Bone marrow (tissue), 2 donors: ENCODE measurements around the gene IDUA.
"Not testable (repeated sequence)": the region's sequence is repeated elsewhere in the genome, so short reads cannot be mapped to it uniquely, and the experiment has no call there.

Source experiments
- DNase-seq, 2 donors: peaks; one replicate each; lab custom pipeline; 2025; lab: John Stamatoyannopoulos, UW

Gene IDUA

GRCh38 chr4:1046581-1047011 is 59.8 kb downstream of the IDUA start:
- not testable (repeated sequence) for DNase-seq

- DNase-seq, result no peak
Observed at GRCh38 chr4:1047106-1047975, 60.5 kb downstream of the IDUA start.

- no peak for DNase-seq
Observed at GRCh38 chr4:1047976-1048772, 61.3 kb downstream of the IDUA start.

- DNase-seq, result peak in 1 of 2 donors; percentile 34
Observed at GRCh38 chr4:1048773-1049590, 62.1 kb downstream of the IDUA start.

GRCh38 chr4:1049591-1049905 is 62.7 kb downstream of the IDUA start:
- DNase-seq, result no peak

- no peak for DNase-seq
Observed at GRCh38 chr4:1050486-1051213, 63.8 kb downstream of the IDUA start.

- DNase-seq, result no peak
Observed at GRCh38 chr4:1051472-1051871, 64.6 kb downstream of the IDUA start.

- DNase-seq, result no peak
Observed at GRCh38 chr4:1052231-1052671, 65.4 kb downstream of the IDUA start.

GRCh38 chr4:1053080-1053661 is 66.3 kb downstream of the IDUA start:
- DNase-seq, result no peak

GRCh38 chr4:1053891-1054290 is 67.0 kb downstream of the IDUA start:
- DNase-seq, result not testable (repeated sequence)
